ENCODE results near the gene CRHR2.

The CRHR2 gene

GRCh38 chr7:30706908-30707307, 24.7 kb upstream of the CRHR2 start:
- no peak for DNase-seq (ENCODE audit: low read depth)

- DNase-seq (ENCODE audit: low read depth), result no peak
Observed at GRCh38 chr7:30706316-30706715, 24.1 kb upstream of the CRHR2 start.

DNA sequence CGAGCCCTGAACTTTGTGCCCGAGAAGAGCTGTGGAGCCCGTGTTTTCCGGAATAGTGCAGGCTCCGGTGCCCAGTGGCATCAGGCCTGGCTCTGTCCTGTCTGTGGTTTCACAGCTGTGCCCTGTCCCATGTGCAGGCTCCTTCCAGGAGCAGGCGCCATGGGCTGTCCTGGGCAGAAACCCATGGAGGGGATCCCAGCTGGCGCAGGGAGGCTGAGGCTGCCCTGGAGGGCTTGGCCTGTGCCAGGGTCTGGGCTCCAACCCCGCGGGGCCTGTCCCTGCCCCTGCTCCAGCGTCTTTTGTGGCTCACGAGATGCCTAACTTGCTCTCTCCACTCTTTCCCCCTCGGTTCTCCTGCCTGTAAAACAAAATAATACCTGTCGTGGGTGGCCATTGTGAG, 23.3 kb upstream of the CRHR2 start:
- no peak for DNase-seq (ENCODE audit: low read depth)

GRCh38 chr7:30705008-30705407, 22.8 kb upstream of the CRHR2 start:
- no peak for DNase-seq (ENCODE audit: low read depth)

GRCh38 chr7:30703756-30704155, 21.5 kb upstream of the CRHR2 start:
- no peak for DNase-seq (ENCODE audit: low read depth)

- no peak for DNase-seq (ENCODE audit: low read depth)
Observed at GRCh38 chr7:30702200-30702599, 19.9 kb upstream of the CRHR2 start.

- DNase-seq (ENCODE audit: low read depth), result no peak
Observed at GRCh38 chr7:30700941-30701340, 18.7 kb upstream of the CRHR2 start.

DNA sequence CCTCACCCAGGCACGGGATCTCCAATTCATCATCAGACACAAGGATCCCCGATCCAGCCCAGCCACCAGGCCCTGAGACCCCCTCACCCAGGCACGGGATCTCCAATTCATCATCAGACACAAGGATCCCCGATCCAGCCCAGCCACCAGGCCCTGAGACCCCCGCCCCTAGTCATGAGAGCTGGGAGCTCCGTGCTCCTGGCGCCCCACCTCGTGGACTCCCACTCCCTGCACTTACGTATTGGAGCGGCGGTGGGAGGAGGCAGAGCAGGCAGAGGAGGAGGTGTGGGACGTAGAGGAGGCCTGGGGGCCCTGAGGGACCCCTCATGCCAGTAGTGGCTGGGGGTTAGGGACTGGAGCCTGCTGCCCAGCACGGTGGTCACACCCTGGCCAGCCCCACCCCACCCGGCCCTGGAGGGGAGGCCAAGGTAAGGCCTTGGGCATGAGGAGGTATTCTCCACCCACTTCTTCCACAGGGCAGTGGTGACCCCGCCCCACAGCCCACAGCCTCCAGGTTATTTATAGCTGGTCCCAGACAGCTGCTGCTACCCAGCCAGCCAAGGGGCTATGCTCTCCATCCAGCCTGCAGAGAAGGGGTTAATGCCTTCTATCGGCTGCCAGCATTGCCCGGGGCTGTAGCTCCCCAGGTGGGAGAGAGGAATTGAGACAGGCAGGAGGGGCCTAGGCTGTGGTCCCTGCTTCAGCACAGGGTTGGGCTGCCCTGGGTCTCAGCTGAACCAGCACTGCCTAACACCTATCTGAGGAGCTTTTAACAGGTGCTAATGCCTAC, 17.6 kb upstream of the CRHR2 start:
- no peak for DNase-seq (ENCODE audit: low read depth)

GRCh38 chr7:30698481-30698880, 16.2 kb upstream of the CRHR2 start:
- DNase-seq (ENCODE audit: low read depth), result no peak

DNA sequence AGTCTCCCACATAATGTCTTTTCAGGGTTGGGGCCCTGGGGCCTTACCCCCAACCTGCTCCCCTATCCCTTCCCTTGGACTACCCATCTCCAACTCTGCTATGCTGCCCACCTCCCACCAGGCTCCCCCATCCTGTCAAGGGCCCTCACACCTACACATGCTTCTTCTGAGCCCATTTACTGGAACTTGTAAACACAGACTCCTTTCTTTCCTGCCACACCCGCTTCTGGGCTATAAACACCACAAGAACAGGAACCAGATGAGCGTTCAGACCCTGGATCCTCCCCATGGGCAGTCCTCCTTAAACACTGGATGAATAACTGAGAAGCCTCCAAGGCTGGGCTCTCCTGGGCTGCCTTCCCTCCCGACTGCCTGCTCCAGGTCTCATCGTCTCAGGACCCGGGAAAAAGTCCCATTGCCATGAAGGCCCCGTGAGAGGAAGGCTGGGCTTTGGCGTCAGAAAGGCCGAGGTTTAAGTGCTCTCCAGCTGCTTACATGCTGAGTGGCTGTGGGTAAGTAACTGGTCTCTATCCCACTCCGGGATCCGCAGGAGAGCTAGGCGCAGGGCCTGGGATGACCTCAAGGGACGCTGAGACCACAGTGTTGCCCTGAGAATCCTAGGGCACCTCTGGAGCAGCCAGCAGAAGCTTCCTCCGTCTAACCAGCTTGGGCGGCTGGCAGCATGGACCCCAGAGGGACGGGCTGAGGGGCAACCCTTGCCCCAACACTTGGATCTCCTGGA, 15.6 kb upstream of the CRHR2 start:
- no peak for DNase-seq (ENCODE audit: low read depth)

DNA sequence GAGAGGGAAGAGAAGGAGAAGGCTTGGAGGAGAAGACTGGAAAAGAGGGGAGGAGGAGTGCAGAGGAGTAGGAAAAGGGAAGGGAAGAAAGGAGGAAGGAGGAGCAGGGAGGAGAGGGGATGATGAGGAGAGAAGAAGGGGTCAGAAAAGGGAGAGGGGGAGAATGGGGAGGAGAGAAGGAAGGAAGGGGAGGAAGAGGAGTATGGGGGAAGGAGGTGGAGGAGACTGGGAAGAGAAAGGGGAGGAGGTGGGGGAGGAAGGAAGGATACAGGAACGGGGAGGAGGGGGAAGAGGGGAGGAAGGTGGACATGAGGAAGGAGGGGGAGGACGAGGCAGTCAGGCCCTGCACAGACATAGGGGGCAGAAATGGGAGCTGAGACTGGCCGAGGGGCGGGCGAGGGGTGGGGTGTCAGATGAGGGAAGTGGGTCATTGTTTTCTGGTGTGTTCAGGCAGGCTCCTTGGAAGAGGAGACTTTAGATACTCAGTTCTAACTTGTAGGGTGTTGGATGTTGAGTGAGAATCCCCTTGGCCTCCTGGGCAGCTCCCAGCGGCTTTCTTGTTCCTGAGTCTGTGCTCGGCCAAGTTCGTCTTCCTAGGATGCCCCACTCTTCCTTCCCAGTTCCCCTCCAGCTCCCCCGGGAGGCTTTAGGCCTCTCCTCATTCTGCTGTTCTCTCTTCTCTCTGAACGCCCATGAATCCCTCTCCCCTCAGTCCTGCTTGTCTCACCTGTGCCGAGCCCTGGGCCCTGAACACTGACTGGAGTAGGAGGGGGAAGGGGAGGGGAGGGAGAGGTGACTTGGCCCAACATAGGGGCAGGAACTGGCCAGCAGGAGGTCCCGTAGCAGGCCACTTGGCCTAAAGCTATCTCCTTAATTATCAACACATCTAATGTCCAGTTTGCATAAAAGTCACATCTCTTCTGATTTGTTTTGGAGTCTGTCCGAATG, 12.8 kb upstream of the CRHR2 start:
- no peak for DNase-seq (ENCODE audit: low read depth)

DNA sequence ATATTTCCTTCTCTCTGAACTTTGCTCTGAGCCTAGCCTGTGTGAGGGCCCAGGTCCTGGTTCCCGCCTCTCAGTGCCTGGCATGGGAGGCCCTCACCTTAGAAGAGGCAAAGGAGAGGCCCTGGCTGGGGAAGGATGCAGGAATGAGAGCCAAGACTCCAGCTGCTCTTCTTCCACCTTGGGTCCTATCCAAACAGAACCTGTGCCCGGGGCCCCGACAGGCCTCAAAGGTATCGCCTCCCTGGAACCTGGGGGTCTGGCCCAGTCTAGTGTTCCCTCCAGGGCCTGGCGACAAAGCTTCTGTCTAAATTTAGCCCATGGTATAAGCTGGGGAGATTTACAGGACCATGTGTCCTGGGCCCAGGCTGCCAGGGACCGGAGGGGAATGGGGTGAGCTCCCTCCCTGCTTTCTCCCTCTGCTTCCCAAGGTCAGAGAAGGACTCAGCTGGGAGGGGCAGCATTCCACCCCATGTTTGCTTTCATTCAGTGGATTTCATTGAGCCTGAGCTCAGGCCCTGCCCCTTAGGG, 12.0 kb upstream of the CRHR2 start:
- DNase-seq (ENCODE audit: low read depth), result no peak

DNA sequence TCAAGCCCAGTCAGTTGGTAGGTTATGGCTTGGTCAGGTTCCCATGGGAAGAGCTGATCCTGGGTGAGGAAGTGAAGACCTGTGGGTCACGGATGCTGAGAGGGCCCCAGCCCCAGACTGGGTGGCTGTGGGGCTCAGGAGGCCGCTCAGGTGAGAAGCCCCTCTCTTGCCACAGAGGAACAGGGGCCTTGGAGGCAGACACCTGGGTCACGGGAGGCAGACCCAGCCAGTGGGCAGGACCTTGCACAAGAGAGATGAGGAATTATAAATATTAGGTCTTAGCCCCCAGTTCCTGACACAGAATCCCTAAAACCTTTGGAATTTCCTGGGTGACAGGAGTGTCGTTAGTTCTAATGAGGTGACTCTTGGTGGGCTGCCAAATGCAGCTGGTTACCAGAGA, 10.6 kb upstream of the CRHR2 start:
- DNase-seq (ENCODE audit: low read depth), result no peak

DNA sequence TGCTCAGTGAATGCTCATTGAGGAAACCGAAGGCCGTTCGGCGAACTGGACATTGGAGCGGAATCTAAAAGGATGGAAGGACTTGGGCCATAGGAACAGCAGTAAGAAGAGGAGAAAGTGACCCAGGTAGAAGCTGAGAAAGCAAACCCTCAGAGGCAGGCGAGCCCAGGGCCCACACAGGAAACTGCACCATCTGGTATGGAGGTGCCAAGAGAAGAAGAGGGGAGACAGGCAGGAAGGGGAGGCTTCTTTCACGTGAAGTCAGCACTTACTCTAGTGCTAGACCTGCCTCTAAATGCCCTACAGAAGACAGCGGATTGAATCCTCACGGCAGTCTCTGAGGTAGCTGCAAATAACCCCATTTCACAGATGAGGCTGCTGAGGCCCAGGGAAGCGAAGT, 10.2 kb upstream of the CRHR2 start:
- DNase-seq (ENCODE audit: low read depth), result no peak

GRCh38 chr7:30690011-30690410, 7.8 kb upstream of the CRHR2 start:
- DNase-seq (ENCODE audit: low read depth), result no peak

- no peak for DNase-seq (ENCODE audit: low read depth)
Observed at GRCh38 chr7:30688718-30689221, 6.5 kb upstream of the CRHR2 start.

- no peak for DNase-seq (ENCODE audit: low read depth)
Observed at GRCh38 chr7:30687604-30688003, 5.3 kb upstream of the CRHR2 start.

DNA sequence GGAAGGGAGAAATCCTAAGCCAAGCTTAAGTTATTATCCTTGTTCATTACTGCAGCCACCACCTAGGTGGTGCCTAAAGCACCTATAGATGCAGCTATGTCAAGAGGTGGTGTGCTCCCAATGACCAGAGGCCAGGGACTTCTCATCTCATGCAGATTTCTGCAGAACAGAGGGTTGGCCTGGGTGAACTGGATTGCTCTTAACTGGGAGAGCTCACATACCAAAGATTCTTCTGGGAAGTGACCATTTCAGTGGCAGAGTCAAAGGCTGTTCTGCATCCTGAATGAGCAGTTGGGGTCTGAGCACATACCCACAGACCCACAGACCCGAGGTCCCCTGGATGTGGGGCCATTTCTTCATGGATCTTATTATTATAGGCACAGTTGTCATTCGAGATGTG, 2.1 kb upstream of the CRHR2 start:
- no peak for DNase-seq (ENCODE audit: low read depth)

GRCh38 chr7:30683816-30684215, 1.6 kb upstream of the CRHR2 start:
- DNase-seq (ENCODE audit: low read depth), result no peak

DNA sequence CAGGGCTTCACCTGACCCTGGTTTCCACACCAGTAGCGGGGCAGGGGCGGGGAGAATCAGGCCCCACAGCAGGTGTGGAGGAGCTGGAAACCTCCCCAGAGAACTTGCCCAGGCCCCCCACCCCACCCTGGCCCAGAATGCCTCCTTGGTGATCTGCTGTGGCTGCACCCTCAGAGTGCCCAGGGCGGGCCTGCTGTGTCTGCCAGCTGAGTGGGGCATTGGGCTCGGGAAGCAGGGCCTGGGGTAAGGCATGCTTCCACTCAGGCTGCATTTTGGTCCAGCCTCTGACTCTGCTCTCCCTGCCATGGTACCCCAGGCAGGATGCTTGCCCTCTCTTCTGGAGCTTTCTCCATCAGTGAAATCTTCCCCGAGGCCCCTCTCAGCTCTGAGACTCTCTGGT, 1.1 kb upstream of the CRHR2 start:
- no peak for DNase-seq (ENCODE audit: low read depth)

- no peak for DNase-seq (ENCODE audit: low read depth)
Observed at GRCh38 chr7:30681815-30682211, 443 bp downstream of the CRHR2 start.

DNA sequence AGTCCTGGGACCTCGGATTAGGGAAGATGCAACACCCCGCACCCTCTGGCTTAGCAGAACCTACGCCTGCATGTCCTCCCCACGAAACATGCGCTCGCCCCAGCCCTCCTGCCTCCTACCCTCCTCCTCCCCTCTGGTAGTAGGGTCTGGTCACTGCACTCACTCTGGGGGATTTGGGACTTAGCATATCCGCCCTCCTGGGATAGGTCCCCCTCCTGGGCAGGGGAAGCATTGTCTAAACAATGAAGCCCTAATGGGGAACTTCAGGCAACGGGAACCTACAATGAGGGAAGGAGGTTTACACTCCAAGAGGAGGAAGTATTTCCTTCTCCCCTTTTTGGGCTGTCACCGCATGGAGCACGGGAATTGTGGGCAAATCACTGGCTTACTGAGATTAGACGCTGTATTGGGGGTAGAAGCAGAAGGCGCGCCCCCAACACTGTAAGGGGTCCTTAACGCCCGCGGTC, 892 bp downstream of the CRHR2 start:
- no peak for DNase-seq (ENCODE audit: low read depth)
